WERI-Rb-1 (cell line): ENCODE results near the gene ARID3C.
A peak's percentile ranks its signal among the peaks of the same experiment; 100 is the strongest.

ENCODE experiments used
- DNase-seq: peaks from one replicate; pipeline ENCODE4 v3.0.0-alpha.2; 2020
- H3K27ac ChIP-seq: fragments of 250-450 bp; sonication (Bioruptor Pico); 2 replicates; pipeline ENCODE4 v1.5.1; 2020; ENCODE audit warnings: mild to moderate bottlenecking, moderate library complexity
- H3K27me3 ChIP-seq: fragments of 250-450 bp; sonication (Bioruptor Pico); 2 replicates; pipeline ENCODE4 v1.5.1; 2021; ENCODE audit warnings: mild to moderate bottlenecking, low read depth, moderate library complexity; ENCODE audit not compliant: insufficient read depth, severe bottlenecking
- H3K36me3 ChIP-seq: fragments of 250-450 bp; sonication (Bioruptor Pico); 2 replicates; pipeline ENCODE4 v1.5.1; 2020; ENCODE audit warnings: mild to moderate bottlenecking, moderate library complexity
- H3K4me3 ChIP-seq: 2 replicates; pipeline ENCODE4 v1.5.1; 2011; ENCODE audit warnings: low read depth, mild to moderate bottlenecking, control low read depth, low read length
- H3K9me3 ChIP-seq: fragments of 250-450 bp; sonication (Bioruptor Pico); 2 replicates; pipeline ENCODE4 v1.5.1; 2021; ENCODE audit warnings: mild to moderate bottlenecking, moderate library complexity; ENCODE audit not compliant: severe bottlenecking
- TF ChIP-seq, protein P1 (sequence below): IDR thresholded peaks from 2 replicates; pipeline ENCODE4 v1.5.1; 2011; ENCODE audit warnings: low read depth, mild to moderate bottlenecking, control low read depth, inconsistent platforms, low read length

Gene ARID3C

DNA sequence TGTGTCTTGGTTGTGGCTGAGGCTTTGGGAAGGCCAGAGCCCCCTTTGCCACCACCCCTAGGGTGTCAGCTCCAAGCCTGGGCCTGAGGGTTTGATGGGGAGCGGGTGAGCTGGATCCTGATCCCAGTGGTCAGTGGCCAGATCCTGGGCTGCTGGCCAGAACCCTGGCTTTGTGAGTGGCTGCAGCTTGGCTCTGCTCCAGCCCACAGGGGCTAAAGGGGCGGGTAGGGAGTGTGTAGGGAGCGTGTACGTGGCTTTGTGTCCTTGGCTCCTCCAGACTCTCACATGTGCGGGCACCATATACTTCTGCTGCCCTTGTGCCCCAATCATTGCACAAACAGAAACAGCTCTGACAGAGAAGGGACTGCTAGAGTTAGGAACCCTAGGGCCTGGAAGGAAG lies 21.9 kb upstream of the ARID3C start:
- Histone ChIP-seq H3K9me3 (no peaks in the 10 kb centered on the region), H3K27me3 (no peaks in the 10 kb centered on the region), H3K4me3 (no peak overlapping the region), H3K36me3 (peaks cover 15% of the 10 kb centered on the region), H3K27ac (no peak overlapping the region)
- TF ChIP-seq, protein P1, sequence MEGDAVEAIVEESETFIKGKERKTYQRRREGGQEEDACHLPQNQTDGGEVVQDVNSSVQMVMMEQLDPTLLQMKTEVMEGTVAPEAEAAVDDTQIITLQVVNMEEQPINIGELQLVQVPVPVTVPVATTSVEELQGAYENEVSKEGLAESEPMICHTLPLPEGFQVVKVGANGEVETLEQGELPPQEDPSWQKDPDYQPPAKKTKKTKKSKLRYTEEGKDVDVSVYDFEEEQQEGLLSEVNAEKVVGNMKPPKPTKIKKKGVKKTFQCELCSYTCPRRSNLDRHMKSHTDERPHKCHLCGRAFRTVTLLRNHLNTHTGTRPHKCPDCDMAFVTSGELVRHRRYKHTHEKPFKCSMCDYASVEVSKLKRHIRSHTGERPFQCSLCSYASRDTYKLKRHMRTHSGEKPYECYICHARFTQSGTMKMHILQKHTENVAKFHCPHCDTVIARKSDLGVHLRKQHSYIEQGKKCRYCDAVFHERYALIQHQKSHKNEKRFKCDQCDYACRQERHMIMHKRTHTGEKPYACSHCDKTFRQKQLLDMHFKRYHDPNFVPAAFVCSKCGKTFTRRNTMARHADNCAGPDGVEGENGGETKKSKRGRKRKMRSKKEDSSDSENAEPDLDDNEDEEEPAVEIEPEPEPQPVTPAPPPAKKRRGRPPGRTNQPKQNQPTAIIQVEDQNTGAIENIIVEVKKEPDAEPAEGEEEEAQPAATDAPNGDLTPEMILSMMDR, result no peak
- DNase-seq, result no peak

DNA sequence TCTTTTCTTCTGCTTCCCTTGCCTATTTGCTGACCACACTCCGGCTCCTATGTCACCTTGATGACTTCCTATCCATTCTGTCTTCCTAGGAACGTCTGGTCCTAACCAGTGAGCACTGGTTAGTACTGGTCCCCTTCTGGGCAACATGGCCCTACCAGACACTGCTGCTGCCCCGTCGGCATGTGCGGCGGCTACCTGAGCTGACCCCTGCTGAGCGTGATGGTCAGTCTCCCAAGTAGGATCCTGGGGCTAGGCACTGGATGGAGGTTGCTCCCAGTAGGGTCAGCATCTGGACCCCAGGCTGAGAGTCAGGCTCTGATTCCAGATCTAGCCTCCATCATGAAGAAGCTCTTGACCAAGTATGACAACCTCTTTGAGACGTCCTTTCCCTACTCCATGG lies 19.8 kb upstream of the ARID3C start:
- H3K9me3 ChIP-seq, result no peaks in the 10 kb centered on the region
- H3K4me3 ChIP-seq, result no peak overlapping the region
- TF ChIP-seq, protein P1, result no peak
- no peaks in the 10 kb centered on the region for H3K27me3 ChIP-seq
- DNase-seq, result no peak
- H3K27ac ChIP-seq, result no peak overlapping the region
- peaks cover 15% of the 10 kb centered on the region for H3K36me3 ChIP-seq

DNA sequence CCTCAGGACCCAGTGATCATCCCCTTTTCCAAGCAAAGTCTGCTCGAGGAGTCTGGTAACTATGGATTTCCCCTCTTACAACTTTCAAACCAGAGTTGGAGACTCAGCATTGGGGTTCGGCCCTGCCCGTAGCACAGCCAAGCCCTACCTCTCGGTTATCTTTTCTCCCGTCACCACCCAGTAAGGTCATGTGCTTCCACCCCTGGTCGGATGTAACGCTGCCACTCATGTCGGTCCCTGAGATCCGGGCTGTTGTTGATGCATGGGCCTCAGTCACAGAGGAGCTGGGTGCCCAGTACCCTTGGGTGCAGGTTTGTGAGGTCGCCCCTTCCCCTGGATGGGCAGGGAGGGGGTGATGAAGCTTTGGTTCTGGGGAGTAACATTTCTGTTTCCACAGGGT lies 18.8 kb upstream of the ARID3C start:
- Histone ChIP-seq H3K4me3 (peak overlapping the region; percentile 68), H3K36me3 (peaks cover 15% of the 10 kb centered on the region), H3K27ac (no peak overlapping the region), H3K27me3 (no peaks in the 10 kb centered on the region), H3K9me3 (no peaks in the 10 kb centered on the region)
- DNase-seq, result no peak
- TF ChIP-seq, protein P1, result no peak

DNA sequence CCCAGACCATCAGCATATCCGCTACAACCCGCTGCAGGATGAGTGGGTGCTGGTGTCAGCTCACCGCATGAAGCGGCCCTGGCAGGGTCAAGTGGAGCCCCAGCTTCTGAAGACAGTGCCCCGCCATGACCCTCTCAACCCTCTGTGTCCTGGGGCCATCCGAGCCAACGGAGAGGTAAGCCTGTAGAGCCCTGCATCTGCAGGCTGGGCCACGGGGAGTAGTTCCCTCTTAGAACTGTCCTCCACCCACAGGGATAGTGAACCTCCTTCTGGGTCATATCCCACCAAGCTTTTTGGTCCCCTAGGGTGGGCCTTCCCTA lies 18.2 kb upstream of the ARID3C start:
- TF ChIP-seq, protein P1, result no peak
- H3K9me3 ChIP-seq, result no peaks in the 10 kb centered on the region
- peak overlapping the region; percentile 68 for H3K4me3 ChIP-seq
- no peak for DNase-seq
- peak overlapping the region; percentile 69 for H3K27ac ChIP-seq
- no peaks in the 10 kb centered on the region for H3K27me3 ChIP-seq
- H3K36me3 ChIP-seq, result peaks cover 15% of the 10 kb centered on the region

DNA sequence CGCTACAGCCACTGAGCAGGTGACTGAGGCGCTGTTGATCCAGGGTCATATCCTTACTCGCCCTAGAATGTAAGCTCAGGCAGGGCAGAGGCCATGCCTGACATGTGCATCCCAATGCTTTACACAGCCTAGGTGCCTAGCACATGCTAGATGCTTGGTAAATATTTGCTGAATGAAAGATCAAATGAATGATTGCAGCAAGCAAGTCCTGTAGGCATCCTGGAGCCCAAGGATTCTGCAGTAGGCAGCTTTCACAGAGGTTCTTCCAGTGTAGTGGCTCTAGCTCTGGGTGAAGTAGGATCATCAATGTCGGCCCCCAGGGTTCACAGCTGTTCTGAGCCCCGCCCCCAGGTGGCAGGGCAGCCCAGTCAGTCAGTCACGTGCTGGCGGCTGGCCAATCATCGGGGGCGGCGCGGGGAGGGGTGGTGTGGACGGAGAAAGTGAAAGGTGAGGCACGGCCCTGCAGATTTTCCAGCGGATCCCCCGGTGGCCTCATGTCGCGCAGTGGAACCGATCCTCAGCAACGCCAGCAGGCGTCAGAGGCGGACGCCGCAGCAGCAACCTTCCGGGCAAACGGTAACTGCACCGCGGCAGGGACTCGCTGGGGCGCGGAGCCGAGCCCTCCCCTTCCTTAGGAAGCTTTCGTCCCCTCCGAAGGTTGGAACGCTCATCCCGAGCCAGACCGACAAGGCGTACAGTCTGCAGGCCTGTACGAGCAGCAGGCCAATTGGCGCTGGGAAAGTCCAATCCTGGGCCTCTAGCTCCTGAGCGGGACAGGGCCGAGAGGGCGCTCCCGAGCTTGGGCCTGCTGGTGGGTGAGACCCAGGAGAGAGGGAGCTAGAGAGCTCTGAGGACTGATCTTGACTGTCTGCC lies 17.6 kb upstream of the ARID3C start, which contains the start of gene GALT:
Gene GALT (plus strand): TSS at position 465 of the 873 bp plus-strand sequence. CDS start 30 bp downstream, at position 495.
- Histone ChIP-seq H3K27ac (peak within 1 kb of the TSS; percentile 69), H3K36me3 (peaks cover 15% of the 10 kb centered on the region), H3K9me3 (no peaks in the 10 kb centered on the region), H3K27me3 (no peaks in the 10 kb centered on the region), H3K4me3 (peak within 1 kb of the TSS; percentile 68)
- TF ChIP-seq, protein P1, result peak; percentile 73
- peak; percentile 97 for DNase-seq
